GM12872 (cell line): ENCODE results near the gene ERC2.

Experiments
- TF ChIP-seq, protein P1 (sequence below): IDR thresholded peaks from 3 replicates; pipeline ENCODE4 v1.5.1; 2011; ENCODE audit warnings: low read depth, mild to moderate bottlenecking, low read length, moderate library complexity; ENCODE audit not compliant: insufficient read depth

ERC2 gene

GRCh38 chr3:55692295-55692956 is 775.8 kb downstream of the ERC2 start:
- TF ChIP-seq, protein P1, sequence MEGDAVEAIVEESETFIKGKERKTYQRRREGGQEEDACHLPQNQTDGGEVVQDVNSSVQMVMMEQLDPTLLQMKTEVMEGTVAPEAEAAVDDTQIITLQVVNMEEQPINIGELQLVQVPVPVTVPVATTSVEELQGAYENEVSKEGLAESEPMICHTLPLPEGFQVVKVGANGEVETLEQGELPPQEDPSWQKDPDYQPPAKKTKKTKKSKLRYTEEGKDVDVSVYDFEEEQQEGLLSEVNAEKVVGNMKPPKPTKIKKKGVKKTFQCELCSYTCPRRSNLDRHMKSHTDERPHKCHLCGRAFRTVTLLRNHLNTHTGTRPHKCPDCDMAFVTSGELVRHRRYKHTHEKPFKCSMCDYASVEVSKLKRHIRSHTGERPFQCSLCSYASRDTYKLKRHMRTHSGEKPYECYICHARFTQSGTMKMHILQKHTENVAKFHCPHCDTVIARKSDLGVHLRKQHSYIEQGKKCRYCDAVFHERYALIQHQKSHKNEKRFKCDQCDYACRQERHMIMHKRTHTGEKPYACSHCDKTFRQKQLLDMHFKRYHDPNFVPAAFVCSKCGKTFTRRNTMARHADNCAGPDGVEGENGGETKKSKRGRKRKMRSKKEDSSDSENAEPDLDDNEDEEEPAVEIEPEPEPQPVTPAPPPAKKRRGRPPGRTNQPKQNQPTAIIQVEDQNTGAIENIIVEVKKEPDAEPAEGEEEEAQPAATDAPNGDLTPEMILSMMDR = no peak

- TF ChIP-seq, protein P1 = no peak
Measured at GRCh38 chr3:55691141-55691540, 777.1 kb downstream of the ERC2 start.

DNA sequence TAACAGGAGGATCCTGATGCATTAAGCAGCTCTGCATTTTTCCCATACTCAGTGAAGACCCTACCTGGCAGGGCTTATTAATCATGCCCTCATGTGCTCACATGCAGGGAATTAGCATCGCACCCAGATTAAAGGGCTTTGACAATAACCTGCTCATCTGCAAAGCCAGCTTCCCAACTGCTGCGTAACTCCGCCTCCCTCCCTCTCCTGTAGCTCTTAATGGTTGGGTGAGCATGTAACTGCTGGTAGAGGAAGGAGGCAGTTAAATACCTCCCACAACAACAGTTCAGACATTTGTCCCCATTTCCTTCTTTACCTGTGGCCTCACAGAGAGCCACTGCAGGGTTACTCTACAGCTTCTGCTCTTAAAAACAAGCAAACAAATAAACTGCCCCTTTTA is 777.5 kb downstream of the ERC2 start:
- TF ChIP-seq, protein P1 = no peak

- TF ChIP-seq, protein P1 = no peak
Measured at GRCh38 chr3:55690177-55690576, 778.1 kb downstream of the ERC2 start.

DNA sequence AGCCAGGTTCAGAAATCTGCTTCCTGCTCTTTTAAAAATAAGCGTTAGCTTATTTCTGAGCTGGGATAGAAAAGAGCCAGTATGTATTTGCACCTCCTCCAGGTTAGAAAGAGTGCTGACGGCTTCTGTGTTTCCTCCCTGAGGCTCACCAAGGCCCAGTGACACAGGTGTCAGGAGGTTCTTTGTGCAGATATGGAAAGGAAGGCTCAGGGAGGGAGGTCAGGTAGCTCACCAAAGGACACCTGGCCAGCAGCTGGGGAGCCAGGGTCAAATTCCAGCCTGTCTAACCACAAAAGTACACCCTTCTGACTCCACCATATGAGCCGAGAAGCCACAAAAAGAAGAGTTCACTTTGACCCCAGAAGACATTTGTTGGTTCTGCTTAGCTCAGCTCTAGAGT is 780.1 kb downstream of the ERC2 start:
- TF ChIP-seq, protein P1 = no peak

DNA sequence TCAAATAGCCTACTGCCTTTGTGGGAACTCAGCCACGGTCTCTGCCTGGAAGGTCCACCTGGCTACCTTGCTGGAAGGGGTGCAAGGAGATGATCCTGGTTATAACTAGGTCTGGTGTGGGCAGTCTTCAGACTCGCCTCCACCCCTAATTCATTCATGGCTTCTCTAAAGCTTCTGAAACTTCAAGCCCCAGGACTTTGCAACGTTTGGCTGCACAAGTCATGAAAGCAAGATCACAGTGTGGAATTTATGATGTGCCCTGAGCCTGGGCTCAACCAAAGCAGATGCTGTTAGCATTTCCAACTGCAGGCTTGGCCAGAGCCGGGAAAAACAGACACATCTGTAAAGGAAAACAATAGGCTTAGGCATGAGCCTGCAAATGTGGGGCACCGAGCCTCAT is 780.7 kb downstream of the ERC2 start:
- TF ChIP-seq, protein P1 = no peak

DNA sequence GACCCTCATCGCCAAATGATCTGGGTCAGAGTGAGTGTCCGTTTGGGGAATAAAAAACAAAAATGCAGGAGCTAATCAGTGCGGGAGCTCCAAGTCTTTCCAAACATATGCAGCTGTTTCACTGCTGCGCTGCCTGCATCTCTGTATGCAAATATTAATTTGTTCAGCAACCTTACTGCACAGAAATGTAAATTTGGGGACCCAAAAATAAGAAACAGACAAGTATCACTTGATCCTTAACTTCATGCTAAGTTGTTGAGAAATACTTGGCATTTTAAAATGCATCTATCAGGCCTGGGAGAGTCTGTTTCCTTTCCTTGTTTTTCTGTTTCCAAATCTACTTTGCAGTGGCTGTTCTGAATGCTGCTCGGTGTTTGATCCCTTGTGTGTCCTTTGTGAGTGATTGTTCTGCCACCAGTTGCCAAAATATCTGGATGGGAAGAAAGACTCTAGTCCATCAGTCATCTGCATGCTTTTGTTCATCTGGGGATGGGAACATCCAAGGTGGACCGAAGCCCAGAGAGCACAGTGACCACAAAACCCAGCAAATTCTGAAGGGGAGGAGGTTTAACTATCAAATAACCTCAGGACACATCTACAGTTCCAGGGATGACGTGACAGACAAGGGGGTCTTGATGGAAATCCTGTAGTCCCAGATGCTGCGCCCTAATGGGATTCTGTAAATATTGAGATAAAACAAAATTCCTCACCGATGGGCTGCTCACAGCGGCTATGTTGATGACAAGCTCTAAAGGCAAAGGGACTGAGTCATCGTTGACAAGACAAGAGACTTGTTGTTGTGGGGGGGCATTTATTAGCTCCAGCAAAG is 781.6 kb downstream of the ERC2 start:
- TF ChIP-seq, protein P1 = no peak
